GM12874 (cell line): ENCODE results near the gene DMGDH.

Experiments
- CTCF ChIP-seq: IDR thresholded peaks from 2 replicates; pipeline ENCODE4 v1.5.1; 2011; ENCODE audit warnings: low read depth, mild to moderate bottlenecking, control low read depth, low read length, moderate library complexity; ENCODE audit not compliant: insufficient read depth

Gene DMGDH

DNA sequence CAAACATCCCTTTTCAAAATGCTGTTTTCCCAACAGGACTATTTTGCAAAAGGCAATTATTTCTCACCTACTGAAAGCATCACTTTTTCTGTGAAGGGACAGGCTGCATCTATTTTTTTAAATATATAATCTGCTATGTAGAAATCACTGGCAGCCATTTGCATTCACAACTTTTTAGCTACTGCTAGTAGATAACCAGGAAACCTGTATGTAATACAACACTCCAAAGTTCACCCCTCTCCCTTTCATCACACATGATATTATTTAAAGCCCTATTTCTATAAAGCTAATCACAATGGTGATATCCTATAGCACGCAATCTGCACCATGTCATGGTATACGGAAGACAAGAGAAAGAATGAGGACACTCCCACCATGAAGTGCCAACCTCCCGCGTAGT, 9.8 kb downstream of the DMGDH start:
- TF ChIP-seq CTCF, result no peak

- no peak for TF ChIP-seq CTCF
These were observed 12.6 kb downstream of the DMGDH start for GRCh38 chr5:79056847-79057246.

GRCh38 chr5:79055017-79055416, 14.5 kb downstream of the DMGDH start:
- TF ChIP-seq CTCF, result no peak

- no peak for TF ChIP-seq CTCF
These were observed 16.2 kb downstream of the DMGDH start for GRCh38 chr5:79053321-79053720.

- no peak for TF ChIP-seq CTCF
These were observed 19.0 kb downstream of the DMGDH start for GRCh38 chr5:79050498-79050897.

- no peak for TF ChIP-seq CTCF
These were observed 21.0 kb downstream of the DMGDH start for GRCh38 chr5:79048437-79048836.

DNA sequence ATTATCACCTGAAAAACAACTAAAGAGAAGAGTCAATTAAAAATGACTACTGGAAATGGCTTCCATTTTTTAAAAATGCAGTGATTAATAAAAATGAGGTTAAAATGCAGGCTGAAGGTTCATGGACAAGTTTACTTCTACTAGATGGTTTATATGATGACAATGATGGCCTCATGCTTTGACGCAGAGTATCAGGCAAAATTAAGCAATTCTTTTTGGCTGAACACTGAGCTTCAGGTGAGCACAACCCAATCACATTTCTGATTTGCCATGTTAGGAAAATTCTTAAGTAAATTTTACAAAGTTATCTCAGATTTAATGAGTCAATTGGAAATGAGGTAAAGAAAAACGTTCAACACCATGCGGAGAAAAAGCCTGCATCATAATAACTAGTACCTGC, 22.3 kb downstream of the DMGDH start:
- no peak for TF ChIP-seq CTCF

- no peak for TF ChIP-seq CTCF
These were observed 27.3 kb downstream of the DMGDH start for GRCh38 chr5:79042188-79042587.
